GM12878 (cell line): ENCODE results near the gene FRMD5. TPM values are rescaled to one million over a fixed set of nuclear protein-coding genes. Genes with fewer than 3 reads are reported as not detected.

Experiments
- ATAC-seq: fragments of 200-7000 bp; cut with Tn5 transposase; 3 replicates; pipeline ENCODE4 v1.9.1; 2020; ENCODE audit warnings: mild to moderate bottlenecking, moderate library complexity
- BruUV-seq: library from RNA; stranded (reverse); fragments of 400-500 nt; replicated peaks from 2 replicates; lab custom pipeline; 2021; lab: Mats Ljungman, UMichigan
- CTCF ChIA-PET: fragments of 300-600 bp; sonication (Branson Sonifier 250); formaldehyde crosslinking; extraction: SDS; loops from one replicate; lab custom pipeline; 2021; ENCODE audit warnings: inconsistent platforms; lab: Yijun Ruan, JAX
- POLR2A ChIA-PET: fragments of 350-600 bp; formaldehyde crosslinking; extraction: SDS; loops from one replicate; lab custom pipeline; 2021; ENCODE audit warnings: inconsistent platforms; lab: Charles Lee
- RAD21 ChIA-PET: fragments of 300-600 bp; sonication (Branson Sonifier 250); formaldehyde crosslinking; loops from one replicate; lab custom pipeline; 2023; ENCODE audit warnings: antibody characterized with exemption; ENCODE audit not compliant: unreplicated experiment; lab: Charles Lee
- SMC1A ChIA-PET: fragments of 300-600 bp; sonication (Branson Sonifier 250); formaldehyde crosslinking; loops from one replicate; lab custom pipeline; 2023; ENCODE audit not compliant: unreplicated experiment, uncharacterized antibody; lab: Charles Lee
- DNase-seq: peaks from one replicate; pipeline ENCODE4 v3.0.0-alpha.2; 2011; ENCODE audit warnings: low read depth, low spot score
- FAIRE-seq: peaks from 3 replicates; lab custom pipeline; 2011; peaks lifted over from hg19 to GRCh38; lab: Jason Lieb, UNC
- H2AFZ ChIP-seq: 2 replicates; pipeline ENCODE4 v1.6.0; 2011; ENCODE audit warnings: low read depth, low read length, control low read depth; ENCODE audit not compliant: control insufficient read depth
- H3K27ac ChIP-seq: 2 replicates; pipeline ENCODE4 v1.5.1; 2011; ENCODE audit warnings: control low read depth; ENCODE audit not compliant: control insufficient read depth, insufficient read depth
- H3K27me3 ChIP-seq, 2 experiments: replicated peaks in 1 of 2; 2 replicates each; pipeline versions ENCODE4 v1.6.0 to v1.6.1; 2011; ENCODE audit warnings: low read length in 1 of 2; ENCODE audit not compliant: control insufficient read depth in 2 of 2, insufficient read depth in 2 of 2
- H3K36me3 ChIP-seq, 2 experiments: 2 replicates each; pipeline ENCODE4 v1.5.1; 2011; ENCODE audit warnings: low read length in 1 of 2; ENCODE audit not compliant: control insufficient read depth in 2 of 2, insufficient read depth in 2 of 2
- H3K4me1 ChIP-seq: 2 replicates; pipeline ENCODE4 v1.6.1; 2011; ENCODE audit warnings: mild to moderate bottlenecking, low read length, moderate library complexity, mixed read lengths; ENCODE audit not compliant: control insufficient read depth, insufficient read depth
- H3K4me2 ChIP-seq: 2 replicates; pipeline ENCODE4 v1.6.0; 2011; ENCODE audit warnings: control low read depth; ENCODE audit not compliant: control insufficient read depth, insufficient read depth
- H3K4me3 ChIP-seq: fragments of 200-600 bp; sonication (generic); 2 replicates; pipeline ENCODE4 v1.5.1; 2016
- H3K79me2 ChIP-seq: 2 replicates; pipeline ENCODE4 v1.6.0; 2011; ENCODE audit warnings: low read length; ENCODE audit not compliant: control insufficient read depth, insufficient read depth
- H3K9ac ChIP-seq: 2 replicates; pipeline ENCODE4 v1.8.0; 2011; ENCODE audit warnings: low read length, control low read depth, mixed read lengths; ENCODE audit not compliant: control insufficient read depth, insufficient read depth
- H3K9me3 ChIP-seq: replicated peaks from 3 replicates; pipeline ENCODE4 v1.5.1; 2011; ENCODE audit warnings: mild to moderate bottlenecking, low read length; ENCODE audit not compliant: control insufficient read depth, insufficient read depth
- H4K20me1 ChIP-seq: 2 replicates; pipeline ENCODE4 v1.6.0; 2011; ENCODE audit not compliant: control insufficient read depth, insufficient read depth
- ATF2 ChIP-seq: IDR thresholded peaks from 2 replicates; pipeline ENCODE4 v1.6.1; 2012; ENCODE audit warnings: low read length, inconsistent platforms
- E2F8 ChIP-seq: fragments of 450-650 bp; IDR thresholded peaks from 2 replicates; pipeline ENCODE4 v1.6.1; 2018; ENCODE audit warnings: mild to moderate bottlenecking, low read depth, moderate library complexity; ENCODE audit not compliant: partially characterized antibody
- ESRRA ChIP-seq: IDR thresholded peaks from 2 replicates; pipeline ENCODE4 v1.6.1; 2012; ENCODE audit warnings: mild to moderate bottlenecking, low read length, improper control_type of control experiment
- GATAD2B ChIP-seq: fragments of 450-650 bp; conservative IDR thresholded peaks from 2 replicates; pipeline ENCODE4 v1.6.1; 2017; ENCODE audit warnings: low read depth, mild to moderate bottlenecking, moderate library complexity
- HDAC2 ChIP-seq: fragments of 200-600 bp; sonication (generic); IDR thresholded peaks from 2 replicates; pipeline ENCODE4 v1.6.1; 2017
- KLF5 ChIP-seq: fragments of 450-650 bp; IDR thresholded peaks from 2 replicates; pipeline ENCODE4 v1.6.1; 2014; ENCODE audit warnings: mild to moderate bottlenecking; ENCODE audit not compliant: partially characterized antibody
- NFIC ChIP-seq: IDR thresholded peaks from 2 replicates; pipeline ENCODE4 v1.6.1; 2012; ENCODE audit warnings: low read depth, mild to moderate bottlenecking, inconsistent platforms, low read length, moderate library complexity
- NFYA ChIP-seq: IDR thresholded peaks from 2 replicates; pipeline ENCODE4 v1.6.1; 2011; ENCODE audit warnings: low read depth, mild to moderate bottlenecking, low read length, improper control_type of control experiment, borderline replicate concordance
- NR2C2 ChIP-seq: IDR thresholded peaks from 2 replicates; pipeline ENCODE4 v1.6.1; 2011; ENCODE audit warnings: borderline replicate concordance, low read depth; ENCODE audit not compliant: control insufficient read depth, insufficient read length
- POLR2AphosphoS2 ChIP-seq: IDR thresholded peaks from 2 replicates; pipeline ENCODE4 v1.6.1; 2011; ENCODE audit warnings: low read depth, mild to moderate bottlenecking, low read length, improper control_type of control experiment, moderate library complexity
- RBBP5 ChIP-seq: fragments of 200-600 bp; sonication (generic); conservative IDR thresholded peaks from 2 replicates; pipeline ENCODE4 v1.6.1; 2016
- SRF ChIP-seq, 2 experiments: IDR thresholded peaks; 2 replicates each; pipeline ENCODE4 v1.6.1; 2011; ENCODE audit warnings: low read depth in 2 of 2, low read length in 2 of 2, mild to moderate bottlenecking in 1 of 2, moderate library complexity in 1 of 2
- TARDBP ChIP-seq: IDR thresholded peaks from 2 replicates; pipeline ENCODE4 v1.6.1; 2016; ENCODE audit warnings: borderline replicate concordance
- WGBS: methylation state at CpG from one replicate; pipeline ENCODE4 v1.1.6; 2016; ENCODE audit warnings: low lambda C conversion rate; ENCODE audit not compliant: insufficient replicate concordance, insufficient coverage; ENCODE audit errors: missing lambda C conversion rate; 5-methylcytosine and 5-hydroxymethylcytosine counted together
- in situ Hi-C: fragments of 300-500 bp; cut with MboI; formaldehyde crosslinking; loops from 9 replicates; pipeline ENCODE4 v1.14.3; 2018; ENCODE audit warnings: mixed read lengths
- intact Hi-C: fragments of 100-400 bp; cut with micrococcal nuclease; formaldehyde crosslinking; loops from one replicate; pipeline ENCODE4 v1.14.2; 2022; ENCODE audit not compliant: unreplicated experiment
- polyA plus RNA-seq, 11 experiments: library from polyadenylated mRNA; depleted of rRNA in 4 of 11; unstranded in 6 of 11; stranded (reverse) in 5 of 11; fragments of >200 nt; fragmentation: Nextera tagmentation in 4 of 11; fragmentation: Illumina TruSeq in 1 of 11; extraction: Ambion mirVana in 4 of 11; extraction: Trizol in 1 of 11; gene quantifications; 1 replicate in 1 of 11; 2 replicates in 10 of 11; pipeline versions ENCODE4 v1.2.1 to v1.2.3, GENCODE V29; 2011 to 2016; ENCODE audit warnings: inconsistent platforms in 2 of 11, missing spikeins in 2 of 11, low read depth in 1 of 11
- total RNA-seq, 4 experiments: library from RNA; depleted of rRNA in 3 of 4; stranded (reverse); fragments of >200 nt in 3 of 4; fragmentation: Illumina TruSeq in 1 of 4; extraction: Trizol in 1 of 4; gene quantifications; 2 replicates each; pipeline versions ENCODE4 v1.2.1 to v1.2.3, GENCODE V29; 2013 to 2021

The FRMD5 gene
- total and polyA plus RNA-seq, 10 of the 15 experiments (the other 5 are each of a cell fraction or from before 2014, with no cell fraction given), result 0.26 to 6.4 (median 0.68) TPM; not detected in 1

GRCh38 chr15:43877371-43877770 lies 317.7 kb downstream of the FRMD5 start:
- ChIA-PET CTCF (interaction anchor here (1.4 to 1.5 kb wide), 2 partner anchors 27 to 189 kb away, joined by 3 read pairs; no protein-coding TSS in a partner anchor), POLR2A (interaction anchor here (0.9 kb wide), 1 partner anchor 8 kb away, joined by 3 read pairs; no protein-coding TSS in a partner anchor), SMC1A (interaction anchor here (1.0 to 1.3 kb wide), 2 partner anchors 49 to 343 kb away, joined by 3 to 4 read pairs; no protein-coding TSS in a partner anchor), RAD21 (interaction anchor here (0.5 kb wide), 1 partner anchor 1087 kb away, joined by 4 read pairs; no protein-coding TSS in a partner anchor)
- no peak overlapping the region for H3K4me3 ChIP-seq
- WGBS, result 98% methylated on average over 4 of the region's 4 CpGs
- no peaks in the 10 kb centered on the region for H3K9me3 ChIP-seq
- TF ChIP-seq TARDBP, result no peak
- no peak for TF ChIP-seq HDAC2
- no peak for TF ChIP-seq NFIC
- no peak for TF ChIP-seq ESRRA
- TF ChIP-seq KLF5, result no peak
- TF ChIP-seq SRF (IDR thresholded peaks at IDR 0.05; ENCODE audit: low read depth in 2 of 2, low read length in 2 of 2), result no peak
- TF ChIP-seq RBBP5, result no peak
- TF ChIP-seq NR2C2, result no peak
- TF ChIP-seq POLR2AphosphoS2, result no peak
- no peak for TF ChIP-seq E2F8
- no peak for TF ChIP-seq ATF2
- TF ChIP-seq NFYA, result no peak
- TF ChIP-seq GATAD2B, result no peak
- no peaks in the 10 kb centered on the region for H3K4me1 ChIP-seq
- H3K79me2 ChIP-seq, result no peaks in the 10 kb centered on the region
- ATAC-seq, result no peak
- no TSS peak for BruUV-seq
- no peak overlapping the region for H3K9ac ChIP-seq
- no peak for DNase-seq
- in situ Hi-C loops (no loop called here), intact Hi-C loops (no loop called here)
- H3K27ac ChIP-seq, result no peak overlapping the region
- FAIRE-seq, result no peak
- H3K27me3 ChIP-seq, result no peaks in the 10 kb centered on the region
- H4K20me1 ChIP-seq, result no peaks in the 10 kb centered on the region
- H3K4me2 ChIP-seq, result no peak overlapping the region
- no peak overlapping the region for H2AFZ ChIP-seq
- peaks cover 9 to 12% of the 10 kb centered on the region in 2 experiments for H3K36me3 ChIP-seq
